HL-60/S4 treated with retinoic acid at 250 ng/mL for 4 days and 3 days (cell line): ENCODE data around the gene GSK3A.

Experiments
- in situ Hi-C: fragments of 300-500 bp; cut with MboI; formaldehyde crosslinking; loops from 2 replicates; pipeline ENCODE4 v1.7.0; 2022; ENCODE audit warnings: low sequenced_read_pairs

Gene GSK3A

GRCh38 chr19:42250666-42251531 lies 8.5 kb upstream of the GSK3A start:
- in situ Hi-C loops = no loop called here

GRCh38 chr19:42250183-42250665 lies 7.8 kb upstream of the GSK3A start:
- in situ Hi-C loops = no loop called here

- in situ Hi-C loops = no loop called here
Measured at GRCh38 chr19:42249769-42250168, 7.4 kb upstream of the GSK3A start.

GRCh38 chr19:42249149-42249750 lies 6.8 kb upstream of the GSK3A start:
- in situ Hi-C loops = no loop called here

GRCh38 chr19:42248270-42249148 lies 6.1 kb upstream of the GSK3A start:
- in situ Hi-C loops = no loop called here

- in situ Hi-C loops = no loop called here
Measured at GRCh38 chr19:42247640-42248199, 5.3 kb upstream of the GSK3A start.

- in situ Hi-C loops = no loop called here
Measured at GRCh38 chr19:42246922-42247639, 4.7 kb upstream of the GSK3A start.

- in situ Hi-C loops = no loop called here
Measured at GRCh38 chr19:42246143-42246921, 3.9 kb upstream of the GSK3A start.

GRCh38 chr19:42245231-42245630 lies 2.8 kb upstream of the GSK3A start:
- in situ Hi-C loops = no loop called here

- in situ Hi-C loops = no loop called here
Measured at GRCh38 chr19:42244347-42245220, 2.2 kb upstream of the GSK3A start.

GRCh38 chr19:42242069-42242511 lies 312 bp downstream of the GSK3A start:
- in situ Hi-C loops = no loop called here

- in situ Hi-C loops = no loop called here
Measured at GRCh38 chr19:42241279-42241678, 1.1 kb downstream of the GSK3A start.

GRCh38 chr19:42239544-42240220 lies 2.7 kb downstream of the GSK3A start:
- in situ Hi-C loops = no loop called here

GRCh38 chr19:42235181-42235580 lies 7.2 kb downstream of the GSK3A start:
- in situ Hi-C loops = no loop called here

- in situ Hi-C loops = no loop called here
Measured at GRCh38 chr19:42234364-42234763, 8.0 kb downstream of the GSK3A start.

GRCh38 chr19:42233678-42234292 lies 8.6 kb downstream of the GSK3A start:
- in situ Hi-C loops = no loop called here

- in situ Hi-C loops = no loop called here
Measured at GRCh38 chr19:42233106-42233505, 9.3 kb downstream of the GSK3A start.

GRCh38 chr19:42232435-42232834 lies 10.0 kb downstream of the GSK3A start:
- in situ Hi-C loops = no loop called here
